Neural progenitor cell (in vitro differentiated cells): ENCODE results near the gene SART1. TPM values are rescaled to one million over a fixed set of nuclear protein-coding genes. Genes with fewer than 3 reads are reported as not detected.
"Not testable (repeated sequence)": the region's sequence is repeated elsewhere in the genome, so short reads cannot be mapped to it uniquely, and the experiment has no call there.

Experiments used
- DNase-seq: peaks from one replicate; pipeline ENCODE4 v3.0.0-alpha.2; 2016; ENCODE audit warnings: low spot score
- H2AFZ ChIP-seq: fragments of 200-600 bp; sonication (generic); replicated peaks from 2 replicates; pipeline ENCODE4 v1.6.1; 2016; ENCODE audit warnings: antibody characterized with exemption
- H3F3A ChIP-seq: fragments of 200-600 bp; sonication (generic); 2 replicates; pipeline ENCODE4 v1.6.1; 2016; ENCODE audit warnings: antibody characterized with exemption, low read depth
- H3K27ac ChIP-seq: fragments of 200-600 bp; sonication (generic); 2 replicates; pipeline ENCODE4 v1.5.1; 2016; ENCODE audit warnings: mild to moderate bottlenecking
- H3K27me3 ChIP-seq: fragments of 200-600 bp; sonication (generic); 2 replicates; pipeline ENCODE4 v1.6.1; 2016; ENCODE audit warnings: mild to moderate bottlenecking, moderate library complexity
- H3K36me3 ChIP-seq: fragments of 200-600 bp; sonication (generic); 2 replicates; pipeline ENCODE4 v1.5.1; 2016
- H3K4me1 ChIP-seq: fragments of 200-600 bp; sonication (generic); 2 replicates; pipeline ENCODE4 v1.6.1; 2016; ENCODE audit warnings: mixed run types
- H3K4me2 ChIP-seq: fragments of 200-600 bp; sonication (generic); 2 replicates; pipeline ENCODE4 v1.6.1; 2016
- H3K4me3 ChIP-seq: fragments of 200-600 bp; sonication (generic); 2 replicates; pipeline ENCODE4 v1.5.1; 2016
- H3K79me2 ChIP-seq: fragments of 200-600 bp; sonication (generic); 2 replicates; pipeline ENCODE4 v1.6.1; 2016; ENCODE audit warnings: low read depth
- H3K9ac ChIP-seq: fragments of 200-600 bp; sonication (generic); 2 replicates; pipeline ENCODE4 v1.6.1; 2016
- H3K9me3 ChIP-seq: fragments of 200-600 bp; sonication (generic); 2 replicates; pipeline ENCODE4 v1.5.1; 2016; ENCODE audit warnings: low read depth
- H4K20me1 ChIP-seq: fragments of 200-600 bp; sonication (generic); 2 replicates; pipeline ENCODE4 v1.6.1; 2016; ENCODE audit warnings: low read depth
- H3K27ac Mint-ChIP-seq: 3 replicates; pipeline ENCODE4 v1.8.0; 2021; ENCODE audit warnings: mixed read lengths
- H3K27me3 Mint-ChIP-seq: 2 replicates; pipeline ENCODE4 v1.8.0; 2022; ENCODE audit warnings: low read depth, mild to moderate bottlenecking, inconsistent platforms, moderate library complexity, mixed read lengths; ENCODE audit not compliant: insufficient read depth
- H3K36me3 Mint-ChIP-seq: 3 replicates; pipeline ENCODE4 v1.8.0; 2021; ENCODE audit warnings: mixed read lengths
- H3K4me1 Mint-ChIP-seq: 3 replicates; pipeline ENCODE4 v1.8.0; 2021; ENCODE audit warnings: mixed read lengths
- H3K4me3 Mint-ChIP-seq: 3 replicates; pipeline ENCODE4 v1.8.0; 2021; ENCODE audit warnings: mild to moderate bottlenecking, moderate library complexity, mixed read lengths
- H3K9me3 Mint-ChIP-seq: 3 replicates; pipeline ENCODE4 v1.8.0; 2020; ENCODE audit warnings: mixed read lengths
- CTCF ChIP-seq: fragments of 200-600 bp; sonication (generic); IDR thresholded peaks from 2 replicates; pipeline ENCODE4 v1.5.1; 2017; ENCODE audit warnings: antibody characterized with exemption, mild to moderate bottlenecking
- EZH2 ChIP-seq: fragments of 200-600 bp; sonication (generic); IDR thresholded peaks from 2 replicates; pipeline ENCODE4 v1.6.1; 2017; ENCODE audit warnings: antibody characterized with exemption, mild to moderate bottlenecking, moderate library complexity
- EZH2phosphoT487 ChIP-seq: fragments of 200-600 bp; sonication (generic); IDR thresholded peaks from 2 replicates; pipeline ENCODE4 v1.6.1; 2017; ENCODE audit warnings: antibody characterized with exemption
- total RNA-seq: library from RNA; depleted of rRNA; stranded (reverse); fragments of >200 nt; gene quantifications from 2 replicates; pipeline ENCODE4 v1.2.3, GENCODE V29; 2015; ENCODE audit warnings: low replicate concordance

Gene SART1
- total RNA-seq, 1 donor from 2014 or later, result 8.6 TPM

- DNase-seq, result no peak
- Histone ChIP-seq H3K79me2 (no peaks in the 10 kb centered on the region), H3K27me3 (no peaks in the 10 kb centered on the region), H3K4me1 (peaks cover 15% of the 10 kb centered on the region), H3K27ac (no peak overlapping the region), H2AFZ (no peak overlapping the region), H3K36me3 (no peaks in the 10 kb centered on the region), H3K4me2 (no peak overlapping the region), H3F3A (peaks cover 8% of the 10 kb centered on the region), H3K9me3 (no peaks in the 10 kb centered on the region), H3K4me3 (no peak overlapping the region), H3K9ac (no peak overlapping the region), H4K20me1 (no peaks in the 10 kb centered on the region)
- Mint-ChIP-seq H3K27ac (peak overlapping the region; percentile 58), H3K4me1 (peaks cover 39% of the 10 kb centered on the region), H3K36me3 (no peaks in the 10 kb centered on the region), H3K27me3 (peaks cover 8% of the 10 kb centered on the region), H3K9me3 (no peaks in the 10 kb centered on the region), H3K4me3 (no peak overlapping the region)
- no peak for TF ChIP-seq CTCF
- TF ChIP-seq EZH2phosphoT487, result no peak
- TF ChIP-seq EZH2, result no peak
Observed at GRCh38 chr11:65947133-65947532, 14.4 kb upstream of the SART1 start.

GRCh38 chr11:65947603-65948125, 13.9 kb upstream of the SART1 start:
- no peaks in the 10 kb centered on the region for H3K36me3 ChIP-seq
- no peak overlapping the region for H2AFZ ChIP-seq
- no peaks in the 10 kb centered on the region for H4K20me1 ChIP-seq
- peaks cover 15% of the 10 kb centered on the region for H3K4me1 ChIP-seq
- H3K4me2 ChIP-seq, result no peak overlapping the region
- peaks cover 8% of the 10 kb centered on the region for H3F3A ChIP-seq
- H3K4me3 Mint-ChIP-seq, result no peak overlapping the region
- H3K27me3 Mint-ChIP-seq, result peaks cover 8% of the 10 kb centered on the region
- no peaks in the 10 kb centered on the region for H3K79me2 ChIP-seq
- TF ChIP-seq EZH2phosphoT487 (no peak), EZH2 (no peak), CTCF (no peak)
- H3K27ac ChIP-seq, result no peak overlapping the region
- peak overlapping the region; percentile 58 for H3K27ac Mint-ChIP-seq
- no peak overlapping the region for H3K9ac ChIP-seq
- no peak for DNase-seq
- H3K4me3 ChIP-seq, result no peak overlapping the region
- no peaks in the 10 kb centered on the region for H3K36me3 Mint-ChIP-seq
- no peaks in the 10 kb centered on the region for H3K9me3 ChIP-seq
- H3K4me1 Mint-ChIP-seq, result peaks cover 34% of the 10 kb centered on the region
- H3K9me3 Mint-ChIP-seq, result no peaks in the 10 kb centered on the region
- no peaks in the 10 kb centered on the region for H3K27me3 ChIP-seq

- not testable (repeated sequence) for H3K4me3 ChIP-seq, H2AFZ ChIP-seq, H3K27ac ChIP-seq, H3K27me3 Mint-ChIP-seq, H3K4me3 Mint-ChIP-seq, H3K4me1 ChIP-seq, H3F3A ChIP-seq, H4K20me1 ChIP-seq, H3K27ac Mint-ChIP-seq, H3K27me3 ChIP-seq, H3K36me3 ChIP-seq, H3K9ac ChIP-seq, H3K36me3 Mint-ChIP-seq, H3K9me3 Mint-ChIP-seq, DNase-seq, H3K79me2 ChIP-seq, H3K9me3 ChIP-seq, H3K4me2 ChIP-seq
- H3K4me1 Mint-ChIP-seq, result peaks cover 18% of the 10 kb centered on the region
Observed at GRCh38 chr11:65950711-65951110, 10.8 kb upstream of the SART1 start.

GRCh38 chr11:65951641-65952040, 9.9 kb upstream of the SART1 start:
- not testable (repeated sequence) for DNase-seq, H2AFZ ChIP-seq, H3K4me3 Mint-ChIP-seq, H3K9me3 Mint-ChIP-seq, H3K27me3 Mint-ChIP-seq, H4K20me1 ChIP-seq, H3K27ac Mint-ChIP-seq, H3K36me3 ChIP-seq, H3F3A ChIP-seq, H3K4me3 ChIP-seq, H3K36me3 Mint-ChIP-seq, H3K27ac ChIP-seq, H3K9me3 ChIP-seq, H3K9ac ChIP-seq, H3K4me2 ChIP-seq, H3K27me3 ChIP-seq, H3K79me2 ChIP-seq, H3K4me1 ChIP-seq
- H3K4me1 Mint-ChIP-seq, result peaks cover 10% of the 10 kb centered on the region
